ENCODE results near the gene DTNBP1. TPM values are rescaled to one million over a fixed set of nuclear protein-coding genes. Genes with fewer than 3 reads are reported as not detected.

The DTNBP1 gene
- total and polyA plus RNA-seq, 2 of the 8 experiments (the other 6 are each of a cell fraction or from before 2014, with no cell fraction given), result 13.5 to 22.1 TPM

DNA sequence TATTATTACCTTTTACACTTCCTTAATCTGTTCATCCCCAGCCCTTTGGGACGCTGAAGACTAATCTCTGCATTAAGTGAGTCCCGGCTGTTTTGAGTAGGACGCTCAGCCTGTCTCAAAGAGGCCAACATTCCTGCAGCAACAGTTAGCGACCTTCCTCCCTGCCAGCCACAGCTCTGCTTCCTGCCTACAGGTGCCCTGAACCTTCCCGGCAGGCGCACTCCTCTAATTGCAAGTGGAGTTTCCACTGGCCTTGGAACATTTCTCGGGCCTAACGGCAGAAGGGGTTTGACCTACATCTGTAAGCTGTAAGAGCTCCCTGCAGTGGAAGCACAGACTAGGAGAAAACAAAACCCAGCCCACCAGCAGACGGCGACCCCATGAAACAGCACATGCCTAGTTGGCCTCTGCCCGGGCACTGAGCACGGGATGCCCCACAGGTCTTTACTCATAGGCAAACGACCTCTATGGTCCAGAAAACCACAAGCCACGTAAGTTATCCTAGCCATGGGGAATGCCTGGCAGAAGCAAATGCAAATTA is 137.9 kb downstream of the DTNBP1 start (continued):
- TF ChIP-seq, protein P1, sequence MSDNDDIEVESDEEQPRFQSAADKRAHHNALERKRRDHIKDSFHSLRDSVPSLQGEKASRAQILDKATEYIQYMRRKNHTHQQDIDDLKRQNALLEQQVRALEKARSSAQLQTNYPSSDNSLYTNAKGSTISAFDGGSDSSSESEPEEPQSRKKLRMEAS (IDR thresholded peaks at IDR 0.05), result peak; percentile 62
- TF ChIP-seq GABPA (IDR thresholded peaks at IDR 0.05; ENCODE audit: borderline replicate concordance, insufficient read depth, low read length) (no peak), RNF2 (IDR thresholded peaks at IDR 0.05; ENCODE audit: borderline replicate concordance, low read depth, low read length, missing control alignments, poor library complexity, severe bottlenecking) (no peak), ZNF274 (IDR thresholded peaks at IDR 0.05; ENCODE audit: borderline replicate concordance, extremely low read depth, low read length) (no peak), NANOG (IDR thresholded peaks at IDR 0.05; ENCODE audit: insufficient read depth, low read depth, low read length, poor library complexity, severe bottlenecking) (no peak), CREB1 (IDR thresholded peaks at IDR 0.05) (no peak), GTF2F1 (IDR thresholded peaks at IDR 0.05; ENCODE audit: borderline replicate concordance, low read depth, low read length) (peak; percentile 55; the same call in 1 of the 2 replicates), ASH2L (IDR thresholded peaks at IDR 0.05; ENCODE audit: low read length) (no peak), SAP30 (IDR thresholded peaks at IDR 0.05; ENCODE audit: insufficient read depth, insufficient replicate concordance, low read length) (no peak), YY1 (IDR thresholded peaks at IDR 0.05; ENCODE audit: low read depth, low read length) (no peak), RFX5 (IDR thresholded peaks at IDR 0.05; ENCODE audit: borderline replicate concordance, low read depth, low read length) (no peak)
